PC-9 (cell line): ENCODE data around the gene KLK5. TPM values are rescaled to one million over a fixed set of nuclear protein-coding genes. Genes with fewer than 3 reads are reported as not detected.
A peak's percentile ranks its signal among the peaks of the same experiment; 100 is the strongest.

ENCODE experiments used
- BruUV-seq: library from RNA; stranded (reverse); fragments of 400-500 nt; replicated peaks from 2 replicates; lab custom pipeline; 2021; lab: Mats Ljungman, UMichigan
- CTCF ChIA-PET: fragments of 300-600 bp; sonication (Branson Sonifier 250); formaldehyde crosslinking; loops from one replicate; lab custom pipeline; 2022; ENCODE audit warnings: antibody characterized with exemption; lab: Charles Lee
- POLR2A ChIA-PET: fragments of 300-600 bp; sonication (Branson Sonifier 250); formaldehyde crosslinking; loops from one replicate; lab custom pipeline; 2022; ENCODE audit warnings: antibody characterized with exemption; ENCODE audit not compliant: unreplicated experiment; lab: Charles Lee
- DNase-seq, 2 experiments: peaks; one replicate each; pipeline versions ENCODE4 v3.0.0 to v3.0.0-alpha.2; 2015 to 2022; ENCODE audit warnings: mixed read lengths in 1 of 2
- H2AFZ ChIP-seq: fragments of 200-600 bp; sonication (generic); 2 replicates; pipeline ENCODE4 v1.8.1; 2017; ENCODE audit warnings: antibody characterized with exemption
- H3F3A ChIP-seq: fragments of 200-600 bp; sonication (generic); 2 replicates; pipeline ENCODE4 v1.8.1; 2017; ENCODE audit warnings: antibody characterized with exemption, mild to moderate bottlenecking, low read depth; ENCODE audit not compliant: insufficient read depth
- H3K27ac ChIP-seq: fragments of 200-600 bp; sonication (generic); 2 replicates; pipeline ENCODE4 v1.6.1; 2016; ENCODE audit warnings: mixed run types
- H3K27me3 ChIP-seq: fragments of 200-600 bp; sonication (generic); 2 replicates; pipeline ENCODE4 v1.6.1; 2016; ENCODE audit warnings: low read depth, mixed run types; ENCODE audit not compliant: insufficient read depth
- H3K36me3 ChIP-seq: fragments of 200-600 bp; sonication (generic); 2 replicates; pipeline ENCODE4 v1.6.1; 2016; ENCODE audit warnings: low read depth, mixed run types
- H3K4me1 ChIP-seq: fragments of 200-600 bp; sonication (generic); replicated peaks from 2 replicates; pipeline ENCODE4 v1.6.1; 2016; ENCODE audit warnings: mixed run types; ENCODE audit not compliant: insufficient read depth
- H3K4me2 ChIP-seq: fragments of 200-600 bp; sonication (generic); 2 replicates; pipeline ENCODE4 v1.6.1; 2017; ENCODE audit warnings: mixed run types
- H3K4me3 ChIP-seq: fragments of 200-600 bp; sonication (generic); 2 replicates; pipeline ENCODE4 v1.6.1; 2016; ENCODE audit warnings: mixed run types
- H3K79me2 ChIP-seq: fragments of 200-600 bp; sonication (generic); 2 replicates; pipeline ENCODE4 v1.6.1; 2017; ENCODE audit warnings: low read depth, mixed run types
- H3K9me2 ChIP-seq: fragments of 200-600 bp; sonication (generic); 2 replicates; pipeline ENCODE4 v1.8.1; 2017; ENCODE audit warnings: mild to moderate bottlenecking; ENCODE audit not compliant: insufficient read depth
- H3K9me3 ChIP-seq: fragments of 200-600 bp; sonication (generic); 2 replicates; pipeline ENCODE4 v1.8.1; 2016; ENCODE audit warnings: low read depth; ENCODE audit not compliant: insufficient read depth
- H4K20me1 ChIP-seq: fragments of 200-600 bp; sonication (generic); 2 replicates; pipeline ENCODE4 v1.8.1; 2017; ENCODE audit not compliant: insufficient read depth
- EZH2 ChIP-seq: fragments of 200-600 bp; sonication (generic); IDR thresholded peaks from 2 replicates; pipeline ENCODE4 v1.8.0; 2017; ENCODE audit warnings: antibody characterized with exemption, low read depth
- intact Hi-C: fragments of 100-400 bp; cut with micrococcal nuclease; formaldehyde crosslinking; loops from one replicate; pipeline ENCODE4 v1.10.0; 2022; ENCODE audit not compliant: unreplicated experiment
- total RNA-seq: library from RNA; stranded (reverse); gene quantifications from 2 replicates; pipeline ENCODE4 v1.2.3, GENCODE V29; 2021
- TF ChIP-seq, protein P1 (sequence below): fragments of 200-600 bp; sonication (generic); conservative IDR thresholded peaks from 2 replicates; pipeline ENCODE4 v1.6.1; 2017; ENCODE audit warnings: mixed run types, antibody characterized with exemption, mild to moderate bottlenecking, moderate library complexity

Gene KLK5
- total RNA-seq, 1 experiment from 2014 or later, result 405 TPM

GRCh38 chr19:50932018-50932689 lies 20.7 kb downstream of the KLK5 start:
- no peaks in the 10 kb centered on the region for H3K36me3 ChIP-seq
- H3K9me3 ChIP-seq, result no peaks in the 10 kb centered on the region
- BruUV-seq, result no TSS peak
- H4K20me1 ChIP-seq, result no peaks in the 10 kb centered on the region
- peaks cover 41% of the 10 kb centered on the region for H3F3A ChIP-seq
- DNase-seq, result peak; percentile 93 to 100
- POLR2A ChIA-PET, result interaction anchor here (0.6 kb wide), 1 partner anchor 51 kb away, joined by 3 read pairs; no protein-coding TSS in a partner anchor
- H3K9me2 ChIP-seq, result no peaks in the 10 kb centered on the region
- no peaks in the 10 kb centered on the region for H3K27me3 ChIP-seq
- TF ChIP-seq, protein P1, sequence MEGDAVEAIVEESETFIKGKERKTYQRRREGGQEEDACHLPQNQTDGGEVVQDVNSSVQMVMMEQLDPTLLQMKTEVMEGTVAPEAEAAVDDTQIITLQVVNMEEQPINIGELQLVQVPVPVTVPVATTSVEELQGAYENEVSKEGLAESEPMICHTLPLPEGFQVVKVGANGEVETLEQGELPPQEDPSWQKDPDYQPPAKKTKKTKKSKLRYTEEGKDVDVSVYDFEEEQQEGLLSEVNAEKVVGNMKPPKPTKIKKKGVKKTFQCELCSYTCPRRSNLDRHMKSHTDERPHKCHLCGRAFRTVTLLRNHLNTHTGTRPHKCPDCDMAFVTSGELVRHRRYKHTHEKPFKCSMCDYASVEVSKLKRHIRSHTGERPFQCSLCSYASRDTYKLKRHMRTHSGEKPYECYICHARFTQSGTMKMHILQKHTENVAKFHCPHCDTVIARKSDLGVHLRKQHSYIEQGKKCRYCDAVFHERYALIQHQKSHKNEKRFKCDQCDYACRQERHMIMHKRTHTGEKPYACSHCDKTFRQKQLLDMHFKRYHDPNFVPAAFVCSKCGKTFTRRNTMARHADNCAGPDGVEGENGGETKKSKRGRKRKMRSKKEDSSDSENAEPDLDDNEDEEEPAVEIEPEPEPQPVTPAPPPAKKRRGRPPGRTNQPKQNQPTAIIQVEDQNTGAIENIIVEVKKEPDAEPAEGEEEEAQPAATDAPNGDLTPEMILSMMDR, result no peak
- no peak for TF ChIP-seq EZH2
- intact Hi-C loops, result loop anchor here (1.0 to 2.0 kb wide), 4 partner anchors 21 to 85 kb away; partner anchors contain the start of genes KLK5 and KLK6
- H3K4me2 ChIP-seq, result peak overlapping the region; percentile 60
- no peak overlapping the region for H2AFZ ChIP-seq
- H3K4me1 ChIP-seq, result peaks cover 43% of the 10 kb centered on the region
- CTCF ChIA-PET, result interaction anchor here (0.6 to 1.0 kb wide), 2 partner anchors 70 to 148 kb away, joined by 4 to 18 read pairs; no protein-coding TSS in a partner anchor
- peak overlapping the region; percentile 14; the same call in 1 of the 2 replicates for H3K4me3 ChIP-seq
- peak overlapping the region; percentile 89 for H3K27ac ChIP-seq
- H3K79me2 ChIP-seq, result no peaks in the 10 kb centered on the region

GRCh38 chr19:50931023-50931422 lies 21.8 kb downstream of the KLK5 start:
- Histone ChIP-seq H3K79me2 (no peaks in the 10 kb centered on the region), H3K27me3 (no peaks in the 10 kb centered on the region), H3K4me3 (no peak overlapping the region), H3K36me3 (no peaks in the 10 kb centered on the region), H3K9me3 (no peaks in the 10 kb centered on the region), H4K20me1 (no peaks in the 10 kb centered on the region), H3K9me2 (no peaks in the 10 kb centered on the region), H2AFZ (no peak overlapping the region), H3F3A (peaks cover 41% of the 10 kb centered on the region), H3K27ac (peak overlapping the region; percentile 89), H3K4me2 (no peak overlapping the region), H3K4me1 (peaks cover 45% of the 10 kb centered on the region)
- BruUV-seq, result no TSS peak
- ChIA-PET CTCF (interaction anchor here (0.7 to 0.9 kb wide), 2 partner anchors 9 to 170 kb away, joined by 4 read pairs; no protein-coding TSS in a partner anchor), POLR2A (interaction anchor here (0.6 kb wide), 2 partner anchors 66 to 86 kb away, joined by 4 to 5 read pairs; no protein-coding TSS in a partner anchor)
- no peak for TF ChIP-seq EZH2
- TF ChIP-seq, protein P1, result 0 out of 2 replicates have a peak, but pooled peaks have one; percentile 1
- intact Hi-C loops, result no loop called here
- DNase-seq, result no peak

- no peak for TF ChIP-seq EZH2
- TF ChIP-seq, protein P1, result no peak
- CTCF ChIA-PET, result interaction anchor here (1.2 kb wide), 1 partner anchor 168 kb away, joined by 3 read pairs; no protein-coding TSS in a partner anchor
- BruUV-seq, result no TSS peak
Observed at GRCh38 chr19:50928831-50929230, 24.0 kb downstream of the KLK5 start.

More at GRCh38 chr19:50928831-50929230, 24.0 kb downstream of the KLK5 start:
- peak in 1 of 2 experiments; percentile 53 for DNase-seq
- Histone ChIP-seq H3K4me2 (no peak overlapping the region), H2AFZ (no peak overlapping the region), H4K20me1 (no peaks in the 10 kb centered on the region), H3F3A (peaks cover 46% of the 10 kb centered on the region), H3K9me2 (no peaks in the 10 kb centered on the region), H3K36me3 (no peaks in the 10 kb centered on the region), H3K79me2 (no peaks in the 10 kb centered on the region), H3K4me3 (no peak overlapping the region), H3K27me3 (no peaks in the 10 kb centered on the region), H3K27ac (no peak overlapping the region), H3K9me3 (no peaks in the 10 kb centered on the region), H3K4me1 (peaks cover 53% of the 10 kb centered on the region)
- POLR2A ChIA-PET, result no interaction called here
- intact Hi-C loops, result loop anchor here (10.0 kb wide), 1 partner anchor 394 kb away; no protein-coding TSS in a partner anchor
